Caco-2 (cell line): ENCODE data around the gene NOP53. TPM values are rescaled to one million over a fixed set of nuclear protein-coding genes. Genes with fewer than 3 reads are reported as not detected.

ENCODE experiments used
- BruUV-seq: library from RNA; stranded (reverse); fragments of 400-500 nt; replicated peaks from 2 replicates; lab custom pipeline; 2021; lab: Mats Ljungman, UMichigan
- CTCF ChIA-PET: fragments of 300-600 bp; sonication (Branson Sonifier 250); formaldehyde crosslinking; loops from one replicate; lab custom pipeline; 2022; ENCODE audit warnings: antibody characterized with exemption; lab: Charles Lee
- POLR2A ChIA-PET: fragments of 300-600 bp; sonication (Branson Sonifier 250); formaldehyde crosslinking; loops from one replicate; lab custom pipeline; 2022; ENCODE audit warnings: antibody characterized with exemption; lab: Charles Lee
- DNase-seq, 2 experiments: peaks; one replicate each; pipeline versions ENCODE4 v3.0.0 to v3.0.0-alpha.2; 2020 to 2022
- H3K27me3 ChIP-seq: replicated peaks from 2 replicates; pipeline ENCODE4 v1.6.0; 2011; ENCODE audit warnings: low read length; ENCODE audit not compliant: control insufficient read depth, insufficient read depth
- H3K36me3 ChIP-seq: 2 replicates; pipeline ENCODE4 v1.5.1; 2011; ENCODE audit warnings: low read length; ENCODE audit not compliant: control insufficient read depth, insufficient read depth
- H3K4me1 ChIP-seq: fragments of 250-450 bp; sonication (Bioruptor Pico); 2 replicates; pipeline ENCODE4 v1.5.1; 2020; ENCODE audit warnings: mild to moderate bottlenecking
- H3K4me3 ChIP-seq: 2 replicates; pipeline ENCODE4 v1.5.1; 2011; ENCODE audit warnings: low read depth, mild to moderate bottlenecking, control low read depth, low read length
- H3K9me3 ChIP-seq: fragments of 250-450 bp; sonication (Bioruptor Pico); 2 replicates; pipeline ENCODE4 v1.5.1; 2020; ENCODE audit warnings: mild to moderate bottlenecking, moderate library complexity
- H3K27ac Mint-ChIP-seq: one replicate; pipeline ENCODE4 v1.8.0; 2022; ENCODE audit warnings: mixed read lengths; ENCODE audit not compliant: unreplicated experiment
- H3K27me3 Mint-ChIP-seq: one replicate; pipeline ENCODE4 v1.8.0; 2022; ENCODE audit warnings: mixed read lengths; ENCODE audit not compliant: insufficient read depth, unreplicated experiment
- H3K36me3 Mint-ChIP-seq: one replicate; pipeline ENCODE4 v1.8.0; 2022; ENCODE audit warnings: mild to moderate bottlenecking, mixed read lengths; ENCODE audit not compliant: insufficient read depth, unreplicated experiment
- H3K4me1 Mint-ChIP-seq: one replicate; pipeline ENCODE4 v1.8.0; 2022; ENCODE audit warnings: low read depth, mixed read lengths; ENCODE audit not compliant: unreplicated experiment
- H3K4me3 Mint-ChIP-seq: one replicate; pipeline ENCODE4 v1.8.0; 2022; ENCODE audit warnings: mild to moderate bottlenecking, moderate library complexity, mixed read lengths; ENCODE audit not compliant: unreplicated experiment
- H3K9me3 Mint-ChIP-seq: one replicate; pipeline ENCODE4 v1.8.0; 2022; ENCODE audit warnings: mixed read lengths; ENCODE audit not compliant: unreplicated experiment
- CTCF ChIP-seq, 2 experiments: fragments of 200-600 bp in 1 of 2; IDR thresholded peaks; 1 replicate in 1 of 2; 2 replicates in 1 of 2; pipeline versions ENCODE4 v1.5.1 to v1.8.0; 2011 to 2022; ENCODE audit warnings: antibody characterized with exemption in 1 of 2, control low read depth in 1 of 2, inconsistent platforms in 1 of 2, low read depth in 1 of 2, low read length in 1 of 2, mild to moderate bottlenecking in 1 of 2, moderate library complexity in 1 of 2; ENCODE audit not compliant: insufficient read depth in 1 of 2, severe bottlenecking in 1 of 2, unreplicated experiment in 1 of 2
- intact Hi-C: fragments of 100-400 bp; cut with micrococcal nuclease; formaldehyde crosslinking; loops from one replicate; pipeline ENCODE4 v1.10.0; 2022; ENCODE audit not compliant: unreplicated experiment
- total RNA-seq: library from RNA; stranded (reverse); gene quantifications from 2 replicates; pipeline ENCODE4 v1.2.3, GENCODE V29; 2022

Gene NOP53
- total RNA-seq, 1 experiment from 2014 or later: 347 TPM

DNA sequence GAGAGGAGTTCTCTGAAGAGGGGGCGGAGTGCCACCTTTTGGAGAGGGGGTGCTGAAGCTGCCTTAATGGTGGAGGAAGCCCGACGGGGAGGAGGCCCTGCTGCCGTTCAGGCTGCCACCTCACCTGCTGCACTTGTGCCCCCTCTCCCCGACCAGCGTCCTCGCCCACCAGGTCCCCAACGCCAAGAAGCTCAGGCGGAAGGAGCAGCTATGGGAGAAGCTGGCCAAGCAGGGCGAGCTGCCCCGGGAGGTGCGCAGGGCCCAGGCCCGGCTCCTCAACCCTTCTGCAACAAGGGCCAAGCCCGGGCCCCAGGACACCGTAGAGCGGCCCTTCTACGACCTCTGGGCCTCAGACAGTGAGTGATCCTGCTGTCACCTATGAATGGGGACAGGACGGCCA lies 5.4 kb downstream of the NOP53 start:
- Mint-ChIP-seq H3K27ac (no peak overlapping the region), H3K9me3 (no peaks in the 10 kb centered on the region), H3K4me3 (no peak overlapping the region), H3K36me3 (peaks cover 87% of the 10 kb centered on the region), H3K4me1 (peaks cover 5% of the 10 kb centered on the region), H3K27me3 (no peaks in the 10 kb centered on the region)
- BruUV-seq: no TSS peak
- POLR2A ChIA-PET: no interaction called here
- TF ChIP-seq CTCF (IDR thresholded peaks at IDR 0.05; ENCODE audit: insufficient read depth in 1 of 2, low read depth in 1 of 2, low read length in 1 of 2, severe bottlenecking in 1 of 2, unreplicated experiment in 1 of 2): no peak
- Histone ChIP-seq H3K27me3 (no peaks in the 10 kb centered on the region), H3K36me3 (peaks cover 8% of the 10 kb centered on the region), H3K9me3 (no peaks in the 10 kb centered on the region), H3K4me3 (no peak overlapping the region), H3K4me1 (no peaks in the 10 kb centered on the region; the same call in 1 of the 2 replicates)
- DNase-seq: no peak
- intact Hi-C loops: no loop called here
- CTCF ChIA-PET: no interaction called here

- no peak for DNase-seq
- intact Hi-C loops: no loop called here
- H3K36me3 ChIP-seq: peaks cover 6% of the 10 kb centered on the region
- no peaks in the 10 kb centered on the region for H3K27me3 Mint-ChIP-seq
- H3K36me3 Mint-ChIP-seq: peaks cover 95% of the 10 kb centered on the region
- peaks cover 9% of the 10 kb centered on the region; the same call in 1 of the 2 replicates for H3K4me1 ChIP-seq
- no TSS peak for BruUV-seq
- no peak overlapping the region for H3K4me3 Mint-ChIP-seq
- H3K4me3 ChIP-seq: no peak overlapping the region
- TF ChIP-seq CTCF (IDR thresholded peaks at IDR 0.05; ENCODE audit: insufficient read depth in 1 of 2, low read depth in 1 of 2, low read length in 1 of 2, severe bottlenecking in 1 of 2, unreplicated experiment in 1 of 2): no peak
- no peaks in the 10 kb centered on the region for H3K27me3 ChIP-seq
- H3K4me1 Mint-ChIP-seq: peaks cover 14% of the 10 kb centered on the region
- H3K9me3 Mint-ChIP-seq: no peaks in the 10 kb centered on the region
- CTCF ChIA-PET: interaction anchor here (0.5 kb wide), 1 partner anchor 72 kb away, joined by 3 read pairs; no protein-coding TSS in a partner anchor
- H3K27ac Mint-ChIP-seq: no peak overlapping the region
- POLR2A ChIA-PET: no interaction called here
- H3K9me3 ChIP-seq: no peaks in the 10 kb centered on the region
Observed at GRCh38 chr19:47752440-47753211, 7.3 kb downstream of the NOP53 start.

DNA sequence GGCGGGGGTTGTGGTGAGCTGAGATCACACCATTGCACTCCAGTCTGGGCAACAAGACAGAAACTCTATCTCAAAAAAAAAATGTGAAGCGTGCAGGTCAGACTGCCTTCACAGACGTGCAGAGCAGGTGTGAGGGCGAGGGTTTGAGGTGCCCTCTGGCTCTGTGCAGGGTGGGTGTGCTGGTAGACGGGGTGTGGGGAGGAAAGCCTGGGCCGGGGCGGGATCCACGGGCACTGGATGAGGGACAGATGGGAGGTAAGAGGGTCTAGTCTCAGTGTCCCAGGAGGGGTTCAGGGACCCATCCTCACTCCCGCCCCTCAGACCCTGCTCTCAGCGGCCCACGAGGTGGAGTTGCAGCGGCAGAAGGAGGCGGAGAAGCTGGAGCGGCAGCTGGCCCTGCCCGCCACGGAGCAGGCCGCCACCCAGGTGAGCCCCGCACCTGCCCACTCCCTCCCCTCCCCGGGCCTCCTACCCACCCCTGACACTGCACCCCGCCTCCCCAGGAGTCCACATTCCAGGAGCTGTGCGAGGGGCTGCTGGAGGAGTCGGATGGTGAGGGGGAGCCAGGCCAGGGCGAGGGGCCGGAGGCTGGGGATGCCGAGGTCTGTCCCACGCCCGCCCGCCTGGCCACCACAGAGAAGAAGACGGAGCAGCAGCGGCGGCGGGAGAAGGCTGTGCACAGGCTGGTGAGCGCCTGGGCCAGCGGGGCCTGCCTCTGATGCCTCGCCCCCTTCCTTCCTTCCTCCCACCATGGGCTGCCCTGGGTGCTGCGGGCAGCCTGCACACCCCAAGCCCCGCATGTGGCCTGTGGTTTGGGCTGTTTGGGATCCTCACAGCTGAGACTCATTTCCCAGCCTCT lies 9.1 kb downstream of the NOP53 start:
- H3K4me1 Mint-ChIP-seq: peaks cover 9% of the 10 kb centered on the region
- H3K27ac Mint-ChIP-seq: peak overlapping the region; percentile 58
- intact Hi-C loops: no loop called here
- TF ChIP-seq CTCF (IDR thresholded peaks at IDR 0.05; ENCODE audit: insufficient read depth in 1 of 2, low read depth in 1 of 2, low read length in 1 of 2, severe bottlenecking in 1 of 2, unreplicated experiment in 1 of 2): no peak
- POLR2A ChIA-PET: interaction anchor here (0.6 kb wide), 1 partner anchor 8 kb away, joined by 3 read pairs; no protein-coding TSS in a partner anchor
- BruUV-seq: no TSS peak
- H3K4me3 Mint-ChIP-seq: no peak overlapping the region
- H3K9me3 ChIP-seq: no peaks in the 10 kb centered on the region
- no peak overlapping the region for H3K4me3 ChIP-seq
- peaks cover 12% of the 10 kb centered on the region for H3K36me3 ChIP-seq
- no peaks in the 10 kb centered on the region for H3K27me3 Mint-ChIP-seq
- H3K4me1 ChIP-seq: peaks cover 10% of the 10 kb centered on the region; the same call in 1 of the 2 replicates
- peaks cover 95% of the 10 kb centered on the region for H3K36me3 Mint-ChIP-seq
- DNase-seq: peak in 1 of 2 experiments; percentile 37
- H3K27me3 ChIP-seq: no peaks in the 10 kb centered on the region
- no peaks in the 10 kb centered on the region for H3K9me3 Mint-ChIP-seq
- CTCF ChIA-PET: no interaction called here
